Fibroblast of villous mesenchyme (primary cell): ENCODE measurements around the gene AFG1L. TPM values are rescaled to one million over a fixed set of nuclear protein-coding genes. Genes with fewer than 3 reads are reported as not detected.

Experiments used
- DNase-seq: peaks from one replicate; pipeline ENCODE4 v3.0.0-alpha.2; 2010; ENCODE audit warnings: low read depth
- H3K4me3 ChIP-seq: 2 replicates; pipeline ENCODE4 v1.5.1; 2011; ENCODE audit warnings: low read depth, mild to moderate bottlenecking, low read length
- CTCF ChIP-seq: IDR thresholded peaks from 2 replicates; pipeline ENCODE4 v1.5.1; 2012; ENCODE audit warnings: low read depth, mild to moderate bottlenecking, low read length; ENCODE audit not compliant: insufficient read depth
- total RNA-seq: library from RNA; depleted of rRNA; stranded (reverse); fragments of >200 nt; gene quantifications from 2 replicates; pipeline ENCODE4 v1.2.3, GENCODE V29; 2012

Gene AFG1L
- total RNA-seq, 1 donor: 6.0 TPM

DNA sequence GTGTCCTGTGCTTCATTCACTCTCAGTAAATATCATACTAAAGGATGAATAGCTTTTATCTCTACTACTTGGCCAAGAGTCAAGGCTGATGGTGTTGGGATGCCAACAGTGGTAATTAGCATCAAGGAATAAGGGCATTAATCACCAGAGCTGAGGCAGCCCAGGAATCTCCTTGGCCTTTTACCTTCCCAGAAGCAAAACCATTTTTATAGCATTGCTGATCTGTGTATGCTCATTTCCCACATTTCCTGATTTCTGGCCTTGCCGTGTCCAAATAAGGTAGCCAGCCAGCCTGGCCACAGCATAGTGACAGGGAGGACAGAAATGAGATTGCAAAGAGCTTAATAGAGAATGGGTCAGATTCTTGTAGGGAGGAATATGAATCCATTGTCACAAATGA lies 189.2 kb downstream of the AFG1L start:
- DNase-seq: no peak
- no peak for TF ChIP-seq CTCF
- H3K4me3 ChIP-seq: no peak overlapping the region

DNA sequence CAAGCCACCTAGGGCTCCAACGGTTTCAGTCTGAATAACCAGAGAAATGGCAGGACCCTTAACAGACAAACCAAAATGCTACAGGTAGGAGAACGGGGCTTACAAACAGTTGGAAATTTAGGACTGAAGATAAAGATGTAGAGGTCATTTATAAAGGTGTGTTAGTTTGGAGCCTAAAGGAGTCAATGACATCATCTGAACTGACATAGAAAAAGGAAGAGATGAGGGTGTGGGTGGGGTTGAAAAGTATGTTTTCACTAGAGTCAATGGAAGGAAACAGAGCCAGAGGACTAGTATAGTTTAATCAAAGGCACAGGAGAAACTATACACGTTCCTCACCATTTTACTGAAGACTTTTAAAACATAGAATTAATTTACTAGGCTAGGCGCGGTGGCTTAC lies 194.8 kb downstream of the AFG1L start:
- DNase-seq: no peak
- no peak for TF ChIP-seq CTCF
- no peak overlapping the region for H3K4me3 ChIP-seq

DNA sequence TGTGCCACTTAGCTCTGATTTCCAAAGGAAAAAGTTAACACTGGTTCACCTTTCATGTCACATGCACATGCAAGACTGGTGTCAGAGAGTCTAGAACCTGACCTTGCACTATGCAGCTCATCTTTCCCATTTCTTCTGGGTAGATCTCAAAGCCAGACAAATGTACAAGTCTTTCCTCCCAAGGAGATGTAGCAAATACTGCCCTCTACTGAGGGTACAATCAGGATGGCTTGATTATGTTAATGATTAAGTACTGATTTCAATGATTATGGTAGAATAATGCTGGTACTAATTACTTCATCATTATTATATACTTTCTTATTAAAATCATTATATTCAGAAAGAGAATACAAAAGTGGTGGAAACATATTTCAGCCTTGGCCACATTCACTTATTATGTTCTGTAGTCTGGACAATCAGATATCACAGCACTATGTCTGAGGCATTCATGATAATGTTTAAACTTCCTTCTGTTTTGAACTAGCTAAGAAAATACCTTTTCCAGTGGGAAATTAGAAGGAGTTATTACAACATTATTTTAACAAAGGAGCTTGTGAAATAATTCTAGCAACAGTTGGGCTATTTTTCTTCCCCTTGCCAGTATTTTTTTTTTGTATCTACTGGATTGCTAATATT lies 197.4 kb downstream of the AFG1L start:
- peak; percentile 58 for DNase-seq
- no peak overlapping the region for H3K4me3 ChIP-seq
- TF ChIP-seq CTCF: peak; percentile 66

GRCh38 chr6:108494434-108494833 lies 199.6 kb downstream of the AFG1L start:
- H3K4me3 ChIP-seq: no peak overlapping the region
- TF ChIP-seq CTCF: no peak
- DNase-seq: no peak

- DNase-seq: peak; percentile 46
- no peak overlapping the region for H3K4me3 ChIP-seq
Observed at GRCh38 chr6:108497883-108498282, 203.0 kb downstream of the AFG1L start.

DNA sequence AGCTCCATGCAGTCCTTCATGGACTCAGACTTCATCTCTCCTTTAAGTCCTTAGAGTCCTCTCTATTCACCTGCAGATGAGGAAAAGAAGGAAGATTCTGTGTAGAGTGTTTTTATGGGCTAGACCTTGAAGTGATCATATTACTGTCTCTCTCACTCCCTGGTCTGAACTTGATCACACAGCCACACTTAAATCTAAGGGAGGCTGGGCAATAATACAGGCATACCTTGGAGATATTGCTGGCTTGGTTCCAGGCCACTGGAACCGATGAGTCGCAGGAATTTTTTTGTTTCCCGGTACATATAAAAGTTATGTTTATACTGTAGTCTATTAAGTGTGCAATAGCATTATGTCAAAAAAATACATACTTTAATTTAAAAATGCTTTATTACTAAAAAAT lies 206.7 kb downstream of the AFG1L start:
- no peak for DNase-seq

More at GRCh38 chr6:108497883-108498282, 203.0 kb downstream of the AFG1L start:
- TF ChIP-seq CTCF: peak; percentile 60

More for the DNA sequence above, 206.7 kb downstream of the AFG1L start:
- TF ChIP-seq CTCF: no peak
- H3K4me3 ChIP-seq: no peak overlapping the region
